ENCODE data around the gene LRRC71.
A peak's percentile ranks its signal among the peaks of the same experiment; 100 is the strongest.

LRRC71 gene

DNA sequence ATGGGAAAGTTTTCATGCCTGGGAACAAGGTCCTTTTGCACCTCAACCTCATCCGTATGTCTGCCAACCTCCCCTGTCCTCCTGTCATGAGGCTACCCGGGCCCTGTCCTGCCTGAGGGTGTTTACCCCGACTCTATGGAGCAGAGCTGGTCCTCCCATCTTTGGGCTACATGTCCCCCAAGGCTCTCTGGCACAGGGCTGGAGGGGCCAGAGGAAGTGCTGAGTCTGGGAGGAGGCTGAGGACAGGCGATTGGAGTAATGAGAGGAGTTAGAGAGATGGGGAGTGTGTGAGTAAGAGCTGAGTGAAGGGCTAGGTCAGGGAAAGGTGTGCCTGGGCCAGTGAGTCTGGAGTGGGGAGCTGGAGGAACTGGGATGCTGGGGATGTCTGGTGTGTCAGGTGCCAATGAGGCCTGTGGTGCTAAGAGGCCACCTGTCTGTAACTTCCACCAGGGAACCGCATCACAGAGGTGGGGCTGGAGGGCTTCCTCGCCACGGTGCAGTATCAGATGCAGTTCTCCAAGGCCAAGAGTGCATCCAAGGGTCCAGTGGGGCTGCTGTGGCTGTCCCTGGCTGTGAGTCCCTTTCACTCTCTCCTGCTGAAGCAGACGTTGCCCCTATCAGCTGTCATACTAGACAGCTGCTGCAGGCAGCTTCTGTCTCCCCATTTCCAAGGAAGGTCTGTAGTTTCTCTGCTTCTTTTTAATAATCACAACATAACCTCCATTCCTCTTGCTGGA lies 11.7 kb downstream of the LRRC71 start:
- H3K9me3 ChIP-seq, result no peaks in the 10 kb centered on the region
- H3K27me3 ChIP-seq, result peaks cover 40% of the 10 kb centered on the region
- no peak overlapping the region for H3K27ac ChIP-seq
- no peak overlapping the region for H3K9ac ChIP-seq
- peaks cover 16% of the 10 kb centered on the region for H3K4me1 ChIP-seq
- no peak for TF ChIP-seq Cebpa-rat (IDR thresholded peaks at IDR 0.05)
- H3K4me3 ChIP-seq, result no peak overlapping the region
- no peak overlapping the region for H3K4me2 ChIP-seq
- peaks cover 4% of the 10 kb centered on the region; the same call in 1 of the 2 replicates for H4K20me1 ChIP-seq
- peaks cover 31% of the 10 kb centered on the region for H3K36me3 ChIP-seq

GRCh38 chr1:156933136-156933535 lies 12.7 kb downstream of the LRRC71 start:
- Histone ChIP-seq H3K36me3 (peaks cover 41% of the 10 kb centered on the region), H3K4me1 (peaks cover 24% of the 10 kb centered on the region), H3K27ac (no peak overlapping the region), H3K9me3 (no peaks in the 10 kb centered on the region), H3K27me3 (peaks cover 30% of the 10 kb centered on the region), H4K20me1 (peaks cover 10% of the 10 kb centered on the region; the same call in 1 of the 2 replicates), H3K4me2 (no peak overlapping the region), H3K9ac (no peak overlapping the region), H3K4me3 (no peak overlapping the region)
- TF ChIP-seq Cebpa-rat (IDR thresholded peaks at IDR 0.05), result no peak

DNA sequence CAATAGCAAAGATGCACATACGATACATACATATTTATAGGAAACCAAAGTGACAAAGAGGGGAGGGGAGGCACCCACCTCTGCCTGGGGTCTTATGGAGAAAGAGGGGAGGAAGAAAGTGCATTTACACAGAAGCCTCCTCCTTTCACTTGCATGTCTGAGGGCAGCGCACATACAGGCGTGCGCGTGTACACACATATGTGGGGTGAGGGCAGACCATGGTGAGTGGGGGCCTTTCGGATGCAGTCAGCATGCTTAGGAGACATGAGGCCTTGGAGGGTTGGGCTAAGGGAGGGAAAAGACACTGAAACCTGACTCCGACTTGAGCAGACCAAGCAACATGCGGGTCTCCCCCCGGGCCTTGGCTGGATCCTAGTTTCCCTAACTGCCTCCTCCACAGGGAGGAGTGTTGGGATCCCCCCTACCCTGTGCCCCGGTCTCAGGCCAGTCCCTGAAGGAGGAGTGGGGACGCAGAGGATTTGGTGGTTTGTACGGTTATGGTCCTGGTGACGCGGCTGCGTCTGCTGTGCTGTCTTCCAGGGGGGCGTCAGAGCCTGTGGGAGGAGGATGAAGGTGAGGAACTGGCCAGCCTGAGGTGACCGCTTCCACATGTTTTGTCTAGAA lies 15.2 kb downstream of the LRRC71 start:
- H3K36me3 ChIP-seq, result peaks cover 66% of the 10 kb centered on the region
- no peak overlapping the region for H3K9ac ChIP-seq
- H3K4me2 ChIP-seq, result no peak overlapping the region
- TF ChIP-seq Cebpa-rat (IDR thresholded peaks at IDR 0.05), result no peak
- peaks cover 10% of the 10 kb centered on the region; the same call in 1 of the 2 replicates for H4K20me1 ChIP-seq
- H3K4me1 ChIP-seq, result peaks cover 32% of the 10 kb centered on the region
- H3K27me3 ChIP-seq, result peaks cover 5% of the 10 kb centered on the region; the same call in 1 of the 2 replicates
- no peaks in the 10 kb centered on the region for H3K9me3 ChIP-seq
- no peak overlapping the region for H3K4me3 ChIP-seq
- no peak overlapping the region for H3K27ac ChIP-seq

- Histone ChIP-seq H3K9ac (no peak overlapping the region), H4K20me1 (peaks cover 10% of the 10 kb centered on the region; the same call in 1 of the 2 replicates), H3K4me1 (peaks cover 29% of the 10 kb centered on the region), H3K27me3 (no peaks in the 10 kb centered on the region), H3K36me3 (peaks cover 72% of the 10 kb centered on the region), H3K27ac (no peak overlapping the region), H3K4me2 (no peak overlapping the region), H3K9me3 (no peaks in the 10 kb centered on the region), H3K4me3 (no peak overlapping the region)
- TF ChIP-seq Cebpa-rat (IDR thresholded peaks at IDR 0.05), result no peak
Observed at GRCh38 chr1:156936191-156936590, 15.8 kb downstream of the LRRC71 start.

GRCh38 chr1:156936721-156937220 lies 16.3 kb downstream of the LRRC71 start:
- TF ChIP-seq Cebpa-rat (IDR thresholded peaks at IDR 0.05), result no peak
- Histone ChIP-seq H3K4me1 (peaks cover 23% of the 10 kb centered on the region), H3K27ac (no peak overlapping the region; the same call in 1 of the 2 replicates), H3K4me3 (no peak overlapping the region), H3K36me3 (peaks cover 78% of the 10 kb centered on the region), H4K20me1 (peaks cover 10% of the 10 kb centered on the region; the same call in 1 of the 2 replicates), H3K9me3 (no peaks in the 10 kb centered on the region), H3K4me2 (peak overlapping the region; percentile 4; the same call in 1 of the 2 replicates), H3K9ac (no peak overlapping the region), H3K27me3 (no peaks in the 10 kb centered on the region)

DNA sequence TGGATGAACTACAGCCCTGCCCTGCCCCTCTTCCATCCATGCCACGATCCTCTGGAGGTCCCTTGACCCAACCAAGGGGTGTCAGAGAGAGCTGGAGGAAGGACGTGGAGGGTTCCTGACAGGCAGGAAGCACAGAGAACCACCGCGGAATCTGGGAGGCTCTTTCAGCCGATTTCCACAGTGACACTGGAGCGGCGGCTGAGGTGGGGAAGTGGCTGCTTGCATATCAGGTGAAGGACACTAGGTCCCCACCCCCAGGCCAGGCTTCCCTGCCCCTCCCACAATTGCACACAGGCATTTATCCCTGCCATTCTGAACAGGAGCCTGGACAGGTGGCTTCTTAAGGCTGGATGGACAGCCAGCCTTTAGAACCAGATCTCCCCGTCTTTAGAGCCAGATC lies 17.5 kb downstream of the LRRC71 start:
- TF ChIP-seq Cebpa-rat (IDR thresholded peaks at IDR 0.05), result no peak
- Histone ChIP-seq H3K4me1 (peaks cover 22% of the 10 kb centered on the region), H3K9me3 (no peaks in the 10 kb centered on the region), H3K36me3 (peaks cover 89% of the 10 kb centered on the region), H3K4me2 (no peak overlapping the region), H3K27me3 (no peaks in the 10 kb centered on the region), H3K27ac (no peak overlapping the region), H4K20me1 (peaks cover 10% of the 10 kb centered on the region; the same call in 1 of the 2 replicates), H3K9ac (no peak overlapping the region), H3K4me3 (no peak overlapping the region)

- Histone ChIP-seq H3K9me3 (no peaks in the 10 kb centered on the region), H3K4me2 (no peak overlapping the region), H3K4me1 (peaks cover 22% of the 10 kb centered on the region), H3K9ac (no peak overlapping the region), H4K20me1 (peaks cover 10% of the 10 kb centered on the region; the same call in 1 of the 2 replicates), H3K27ac (no peak overlapping the region), H3K4me3 (no peak overlapping the region), H3K27me3 (no peaks in the 10 kb centered on the region), H3K36me3 (peaks cover 90% of the 10 kb centered on the region)
- no peak for TF ChIP-seq Cebpa-rat (IDR thresholded peaks at IDR 0.05)
Observed at GRCh38 chr1:156938813-156939212, 18.4 kb downstream of the LRRC71 start.

DNA sequence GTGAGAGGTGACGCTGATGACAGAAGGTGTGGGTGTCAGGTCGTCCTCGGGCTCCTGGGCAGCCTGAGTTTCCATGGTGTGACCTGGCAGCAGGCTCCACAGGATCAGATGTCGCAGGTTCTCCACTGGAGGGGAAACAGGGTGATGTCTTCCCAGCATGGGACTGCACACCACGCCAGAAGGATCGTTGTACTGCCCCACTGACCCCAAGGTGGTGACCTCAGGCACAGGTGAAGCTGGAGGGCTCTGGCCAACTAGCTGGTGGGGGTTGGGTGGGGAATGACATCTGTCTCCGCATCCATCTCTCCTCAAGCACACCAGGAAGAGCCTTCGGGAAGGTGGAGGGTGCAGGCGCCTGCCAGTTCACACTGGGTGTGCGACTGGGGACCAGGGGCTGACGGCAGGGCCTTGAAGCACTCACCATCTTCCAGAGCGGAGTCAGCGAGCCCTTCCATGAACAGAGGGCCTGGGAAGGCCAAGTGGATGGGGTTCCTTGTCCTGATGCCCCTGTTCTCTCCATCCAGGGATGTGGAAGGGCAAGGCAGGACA lies 19.4 kb downstream of the LRRC71 start:
- peaks cover 22% of the 10 kb centered on the region for H3K4me1 ChIP-seq
- no peaks in the 10 kb centered on the region for H3K9me3 ChIP-seq
- H3K36me3 ChIP-seq, result peaks cover 99% of the 10 kb centered on the region
- no peak overlapping the region for H3K4me2 ChIP-seq
- H3K27me3 ChIP-seq, result no peaks in the 10 kb centered on the region
- no peak for TF ChIP-seq Cebpa-rat (IDR thresholded peaks at IDR 0.05)
- H3K4me3 ChIP-seq, result no peak overlapping the region
- H3K27ac ChIP-seq, result no peak overlapping the region
- peaks cover 10% of the 10 kb centered on the region; the same call in 1 of the 2 replicates for H4K20me1 ChIP-seq
- H3K9ac ChIP-seq, result no peak overlapping the region

- Histone ChIP-seq H3K27me3 (no peaks in the 10 kb centered on the region), H3K4me2 (no peak overlapping the region), H3K27ac (no peak overlapping the region), H3K4me1 (peaks cover 20% of the 10 kb centered on the region), H3K9ac (no peak overlapping the region), H3K9me3 (no peaks in the 10 kb centered on the region), H3K36me3 (peaks cover 100% of the 10 kb centered on the region), H4K20me1 (peaks cover 10% of the 10 kb centered on the region; the same call in 1 of the 2 replicates), H3K4me3 (no peak overlapping the region)
- TF ChIP-seq Cebpa-rat (IDR thresholded peaks at IDR 0.05), result no peak
Observed at GRCh38 chr1:156941675-156942074, 21.2 kb downstream of the LRRC71 start.

DNA sequence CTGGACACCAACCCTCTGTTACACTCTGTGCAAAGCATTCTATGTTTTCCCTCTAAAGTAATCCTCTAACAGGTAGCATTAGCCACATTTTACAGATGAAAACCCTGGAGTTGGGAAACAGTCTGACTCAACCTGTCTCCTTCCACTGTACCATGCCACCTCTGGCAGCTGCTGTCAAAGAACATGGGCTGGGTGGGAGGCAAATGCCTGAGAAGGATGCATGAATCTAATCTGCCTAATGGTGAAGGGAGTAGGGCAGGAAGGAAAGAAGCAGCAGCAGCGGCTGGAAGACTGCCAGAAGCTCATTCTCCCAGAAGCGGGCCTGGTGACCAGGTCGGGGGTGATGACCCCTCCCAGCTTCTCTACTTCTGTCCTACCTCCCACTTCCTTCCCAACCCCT lies 21.7 kb downstream of the LRRC71 start:
- H3K4me2 ChIP-seq, result no peak overlapping the region
- no peak overlapping the region for H3K27ac ChIP-seq
- H3K4me1 ChIP-seq, result peaks cover 15% of the 10 kb centered on the region
- H3K9ac ChIP-seq, result no peak overlapping the region
- no peak overlapping the region for H3K4me3 ChIP-seq
- no peaks in the 10 kb centered on the region for H3K9me3 ChIP-seq
- no peak for TF ChIP-seq Cebpa-rat (IDR thresholded peaks at IDR 0.05)
- H3K27me3 ChIP-seq, result no peaks in the 10 kb centered on the region
- H4K20me1 ChIP-seq, result peaks cover 8% of the 10 kb centered on the region; the same call in 1 of the 2 replicates
- peaks cover 100% of the 10 kb centered on the region for H3K36me3 ChIP-seq

Data from BLaER1 (cell line).